ENCODE measurements around the gene SHPK.

Gene SHPK

GRCh38 chr17:3632287-3632686, 3.8 kb downstream of the SHPK start:
- Histone ChIP-seq H3K27ac (no peak overlapping the region), H3K36me3 (peaks cover 12 to 42% (median 32%) of the 10 kb centered on the region in 3 donors), H3K4me3 (no peak overlapping the region), H3K4me1 (peaks cover 0 to 28% (median 16%) of the 10 kb centered on the region in 4 donors), H3K9me3 (no peaks in the 10 kb centered on the region), H3K27me3 (no peaks in the 10 kb centered on the region)
- DNase-seq = no peak
- intact Hi-C loops (cut with DNase I; ENCODE audit: low total_unique reads) = no loop called here
- TF ChIP-seq CTCF (IDR thresholded peaks at IDR 0.05) = no peak

GRCh38 chr17:3630781-3631180, 5.3 kb downstream of the SHPK start:
- Histone ChIP-seq H3K27me3 (no peaks in the 10 kb centered on the region), H3K9me3 (no peaks in the 10 kb centered on the region), H3K27ac (no peak overlapping the region), H3K4me3 (no peak overlapping the region), H3K36me3 (peaks cover 20 to 53% (median 46%) of the 10 kb centered on the region in 3 donors), H3K4me1 (peaks cover 0 to 23% (median 13%) of the 10 kb centered on the region in 4 donors)
- no peak for TF ChIP-seq CTCF (IDR thresholded peaks at IDR 0.05)
- DNase-seq = no peak
- intact Hi-C loops (cut with DNase I; ENCODE audit: low total_unique reads) = no loop called here

- no peaks in the 10 kb centered on the region for H3K4me1 ChIP-seq
- no peak for TF ChIP-seq CTCF (IDR thresholded peaks at IDR 0.05)
- intact Hi-C loops (cut with DNase I; ENCODE audit: low total_unique reads) = no loop called here
- no peak overlapping the region for H3K4me3 ChIP-seq
- H3K36me3 ChIP-seq = peaks cover 39 to 76% (median 73%) of the 10 kb centered on the region in 3 donors
- H3K27me3 ChIP-seq = no peaks in the 10 kb centered on the region
- DNase-seq = no peak
- no peak overlapping the region for H3K27ac ChIP-seq
- H3K9me3 ChIP-seq = no peaks in the 10 kb centered on the region
These were observed 8.3 kb downstream of the SHPK start for GRCh38 chr17:3627769-3628167.

GRCh38 chr17:3626831-3627768, 8.9 kb downstream of the SHPK start:
- no peak for DNase-seq
- H3K36me3 ChIP-seq = peaks cover 46 to 83% (median 75%) of the 10 kb centered on the region in 3 donors
- H3K4me1 ChIP-seq = no peaks in the 10 kb centered on the region
- intact Hi-C loops (cut with DNase I; ENCODE audit: low total_unique reads) = no loop called here
- no peak overlapping the region for H3K4me3 ChIP-seq
- TF ChIP-seq CTCF (IDR thresholded peaks at IDR 0.05) = no peak
- no peaks in the 10 kb centered on the region for H3K27me3 ChIP-seq
- H3K27ac ChIP-seq = no peak overlapping the region
- H3K9me3 ChIP-seq = no peaks in the 10 kb centered on the region

GRCh38 chr17:3622977-3623594, 13.0 kb downstream of the SHPK start:
- Histone ChIP-seq H3K36me3 (peaks cover 65 to 94% (median 83%) of the 10 kb centered on the region in 3 donors), H3K27ac (no peak overlapping the region), H3K4me1 (no peaks in the 10 kb centered on the region), H3K9me3 (no peaks in the 10 kb centered on the region), H3K4me3 (no peak overlapping the region), H3K27me3 (no peaks in the 10 kb centered on the region)
- DNase-seq = no peak
- intact Hi-C loops (cut with DNase I; ENCODE audit: low total_unique reads) = no loop called here
- TF ChIP-seq CTCF (IDR thresholded peaks at IDR 0.05) = no peak
